ENCODE measurements around the gene TMEM232. TPM values are rescaled to one million over a fixed set of nuclear protein-coding genes. Genes with fewer than 3 reads are reported as not detected.
"Not testable (repeated sequence)": the region's sequence is repeated elsewhere in the genome, so short reads cannot be mapped to it uniquely, and the experiment has no call there.

Gene TMEM232
- polyA plus RNA-seq, 1 experiment = 0.12 TPM

DNA sequence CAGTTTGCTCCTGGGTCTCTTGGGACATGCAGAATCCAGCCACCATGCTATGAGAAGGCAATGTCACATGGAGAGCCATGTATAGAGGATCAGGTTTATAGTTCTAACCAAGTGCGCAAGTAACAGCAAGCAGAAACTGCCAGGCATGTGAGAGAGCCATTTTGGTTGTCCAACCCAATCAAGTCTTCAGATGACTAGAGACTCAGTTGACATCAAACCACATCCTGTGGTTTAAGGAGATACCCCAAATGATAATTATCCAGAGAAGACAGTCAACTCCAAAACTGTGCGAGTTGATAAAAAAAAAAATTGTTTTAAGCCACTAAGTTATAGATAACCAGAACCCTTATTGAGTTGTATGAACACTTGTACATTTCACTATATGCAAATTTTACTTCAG is 40.2 kb downstream of the TMEM232 start:
- no peaks in the 10 kb centered on the region for H3K36me3 ChIP-seq (ENCODE audit: control insufficient read depth, insufficient read depth, low read length)
- CTCF ChIA-PET = interaction anchor here (0.6 kb wide), 1 partner anchor 377 kb away, joined by 3 read pairs; no protein-coding TSS in a partner anchor
- DNase-seq (ENCODE audit: low read depth) = no peak
- TF ChIP-seq, protein P1, sequence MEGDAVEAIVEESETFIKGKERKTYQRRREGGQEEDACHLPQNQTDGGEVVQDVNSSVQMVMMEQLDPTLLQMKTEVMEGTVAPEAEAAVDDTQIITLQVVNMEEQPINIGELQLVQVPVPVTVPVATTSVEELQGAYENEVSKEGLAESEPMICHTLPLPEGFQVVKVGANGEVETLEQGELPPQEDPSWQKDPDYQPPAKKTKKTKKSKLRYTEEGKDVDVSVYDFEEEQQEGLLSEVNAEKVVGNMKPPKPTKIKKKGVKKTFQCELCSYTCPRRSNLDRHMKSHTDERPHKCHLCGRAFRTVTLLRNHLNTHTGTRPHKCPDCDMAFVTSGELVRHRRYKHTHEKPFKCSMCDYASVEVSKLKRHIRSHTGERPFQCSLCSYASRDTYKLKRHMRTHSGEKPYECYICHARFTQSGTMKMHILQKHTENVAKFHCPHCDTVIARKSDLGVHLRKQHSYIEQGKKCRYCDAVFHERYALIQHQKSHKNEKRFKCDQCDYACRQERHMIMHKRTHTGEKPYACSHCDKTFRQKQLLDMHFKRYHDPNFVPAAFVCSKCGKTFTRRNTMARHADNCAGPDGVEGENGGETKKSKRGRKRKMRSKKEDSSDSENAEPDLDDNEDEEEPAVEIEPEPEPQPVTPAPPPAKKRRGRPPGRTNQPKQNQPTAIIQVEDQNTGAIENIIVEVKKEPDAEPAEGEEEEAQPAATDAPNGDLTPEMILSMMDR (IDR thresholded peaks at IDR 0.05; ENCODE audit: insufficient read depth, low read depth, low read length) = no peak
- POLR2A ChIA-PET = no interaction called here
- H3K4me3 ChIP-seq (ENCODE audit: low read depth, low read length) = no peak overlapping the region
- H3K27me3 ChIP-seq (ENCODE audit: control insufficient read depth, insufficient read depth, low read length) = no peaks in the 10 kb centered on the region

GRCh38 chr5:110681953-110682352 is 44.5 kb downstream of the TMEM232 start:
- Histone ChIP-seq H3K27me3 (ENCODE audit: control insufficient read depth, insufficient read depth, low read length) (no peaks in the 10 kb centered on the region), H3K4me3 (ENCODE audit: low read depth, low read length) (no peak overlapping the region), H3K36me3 (ENCODE audit: control insufficient read depth, insufficient read depth, low read length) (no peaks in the 10 kb centered on the region)
- DNase-seq (ENCODE audit: low read depth) = no peak
- POLR2A ChIA-PET = no interaction called here
- CTCF ChIA-PET = no interaction called here
- TF ChIP-seq, protein P1 (IDR thresholded peaks at IDR 0.05; ENCODE audit: insufficient read depth, low read depth, low read length) = no peak

- DNase-seq (ENCODE audit: low read depth) = no peak
- Histone ChIP-seq H3K4me3 (ENCODE audit: low read depth, low read length) (no peak overlapping the region), H3K27me3 (ENCODE audit: control insufficient read depth, insufficient read depth, low read length) (no peaks in the 10 kb centered on the region), H3K36me3 (ENCODE audit: control insufficient read depth, insufficient read depth, low read length) (no peaks in the 10 kb centered on the region)
- ChIA-PET POLR2A (no interaction called here), CTCF (no interaction called here)
- TF ChIP-seq, protein P1 (IDR thresholded peaks at IDR 0.05; ENCODE audit: insufficient read depth, low read depth, low read length) = no peak
Observed at GRCh38 chr5:110681109-110681508, 45.4 kb downstream of the TMEM232 start.

DNA sequence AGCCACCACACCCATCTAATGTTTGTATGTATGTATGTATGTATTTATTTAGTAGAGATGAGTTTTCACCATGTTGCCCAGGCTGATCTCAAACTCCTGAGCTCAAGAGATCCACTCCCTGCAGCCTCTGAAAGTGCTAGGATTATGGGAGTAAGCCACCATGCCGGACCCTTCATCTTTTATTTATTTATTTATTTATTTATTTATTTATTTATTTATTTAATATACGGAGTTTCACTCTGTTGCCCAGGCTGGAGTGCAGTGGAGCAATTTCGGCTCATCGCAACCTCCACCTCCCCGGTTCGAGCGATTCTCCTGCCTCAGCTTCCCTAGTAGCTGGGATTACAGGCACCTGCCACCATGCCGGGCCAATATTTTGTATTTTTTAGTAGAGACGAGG is 49.9 kb downstream of the TMEM232 start:
- H3K4me3 ChIP-seq (ENCODE audit: low read depth, low read length); CTCF ChIA-PET; H3K27me3 ChIP-seq (ENCODE audit: control insufficient read depth, insufficient read depth, low read length); H3K36me3 ChIP-seq (ENCODE audit: control insufficient read depth, insufficient read depth, low read length); POLR2A ChIA-PET; DNase-seq (ENCODE audit: low read depth): not testable (repeated sequence)

GRCh38 chr5:110665184-110665726 is 61.2 kb downstream of the TMEM232 start:
- TF ChIP-seq, protein P1 (IDR thresholded peaks at IDR 0.05; ENCODE audit: insufficient read depth, low read depth, low read length) = no peak
- Histone ChIP-seq H3K4me3 (ENCODE audit: low read depth, low read length) (no peak overlapping the region), H3K27me3 (ENCODE audit: control insufficient read depth, insufficient read depth, low read length) (no peaks in the 10 kb centered on the region), H3K36me3 (ENCODE audit: control insufficient read depth, insufficient read depth, low read length) (no peaks in the 10 kb centered on the region)
- no peak for DNase-seq (ENCODE audit: low read depth)
- POLR2A ChIA-PET = no interaction called here
- CTCF ChIA-PET = no interaction called here

DNA sequence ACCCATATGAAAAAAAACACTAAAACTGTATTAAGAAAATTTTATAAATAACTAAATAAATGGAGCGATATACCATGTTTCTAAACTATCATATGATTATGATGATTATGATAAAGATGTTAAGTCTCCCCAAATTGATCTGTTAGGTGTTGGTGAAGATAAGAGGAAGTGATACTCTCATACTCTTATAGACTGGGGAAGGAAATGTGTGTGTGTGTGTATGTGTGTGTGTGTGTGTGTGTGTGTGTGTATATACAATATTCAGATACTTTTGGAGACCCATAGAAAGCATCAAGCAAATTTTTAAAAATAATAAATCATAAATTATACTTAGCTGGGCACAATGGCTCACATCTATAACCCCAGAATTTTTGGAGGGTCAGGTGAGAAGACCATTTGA is 62.9 kb downstream of the TMEM232 start:
- TF ChIP-seq, protein P1 (IDR thresholded peaks at IDR 0.05; ENCODE audit: insufficient read depth, low read depth, low read length) = no peak
- H3K36me3 ChIP-seq (ENCODE audit: control insufficient read depth, insufficient read depth, low read length) = no peaks in the 10 kb centered on the region
- ChIA-PET POLR2A (no interaction called here), CTCF (no interaction called here)
- H3K27me3 ChIP-seq (ENCODE audit: control insufficient read depth, insufficient read depth, low read length) = no peaks in the 10 kb centered on the region
- H3K4me3 ChIP-seq (ENCODE audit: low read depth, low read length) = no peak overlapping the region
- no peak for DNase-seq (ENCODE audit: low read depth)

All from BJ (cell line).